Small intestine (tissue), 7 donors: ENCODE measurements around the gene ERF. TPM values are rescaled to one million over a fixed set of nuclear protein-coding genes. Genes with fewer than 3 reads are reported as not detected.

Experiments
- DNase-seq, 2 donors: peaks; one replicate each; pipeline versions ENCODE4 v3.0.0 to v3.0.0-alpha.2; 2013
- FAIRE-seq: peaks from 2 replicates; lab custom pipeline; 2012; peaks lifted over from hg19 to GRCh38; lab: Jason Lieb, UNC
- H3K27ac ChIP-seq, 3 donors: one replicate each; pipeline ENCODE4 v1.5.1; 2013; ENCODE audit warnings: low read length in 2 of 3, mild to moderate bottlenecking in 2 of 3, control low read depth in 1 of 3, inconsistent platforms in 1 of 3, low read depth in 1 of 3, moderate library complexity in 1 of 3
- H3K27me3 ChIP-seq, 3 donors: one replicate each; pipeline ENCODE4 v1.6.1; 2013; ENCODE audit warnings: low read length in 3 of 3, inconsistent platforms in 1 of 3; ENCODE audit not compliant: control insufficient read depth in 3 of 3, insufficient read depth in 3 of 3
- H3K36me3 ChIP-seq, 3 donors: one replicate each; pipeline ENCODE4 v1.6.1; 2013; ENCODE audit warnings: low read length in 3 of 3, inconsistent platforms in 1 of 3, low read depth in 1 of 3, mild to moderate bottlenecking in 1 of 3, moderate library complexity in 1 of 3; ENCODE audit not compliant: control insufficient read depth in 3 of 3, insufficient read depth in 2 of 3
- H3K4me1 ChIP-seq, 3 donors: one replicate each; pipeline ENCODE4 v1.6.1; 2013; ENCODE audit warnings: low read length in 2 of 3, inconsistent platforms in 1 of 3, low read depth in 1 of 3, mild to moderate bottlenecking in 1 of 3, moderate library complexity in 1 of 3; ENCODE audit not compliant: control insufficient read depth in 3 of 3, insufficient read depth in 2 of 3
- H3K4me3 ChIP-seq, 3 donors: one replicate each; pipeline ENCODE4 v1.5.1; 2013; ENCODE audit warnings: low read length in 3 of 3, control low read depth in 1 of 3, inconsistent platforms in 1 of 3, low read depth in 1 of 3, mild to moderate bottlenecking in 1 of 3, moderate library complexity in 1 of 3
- H3K9me3 ChIP-seq, 2 donors: one replicate each; pipeline ENCODE4 v1.6.1; 2013; ENCODE audit warnings: low read depth in 1 of 2, low read length in 1 of 2; ENCODE audit not compliant: control insufficient read depth in 2 of 2, insufficient read depth in 1 of 2
- WGBS, 3 donors: extraction: QIAGEN DNeasy Blood & Tissue Kit; methylation state at CpG; one replicate each; pipeline ENCODE4 v1.1.7; 2013; 5-methylcytosine and 5-hydroxymethylcytosine counted together
- polyA plus RNA-seq, 4 donors: library from polyadenylated mRNA; stranded (reverse) in 3 of 4; unstranded in 1 of 4; fragments of 200-250 nt in 3 of 4; fragments of 120-200 nt in 1 of 4; gene quantifications; one replicate each; pipeline versions ENCODE4 v1.2.1 to v1.2.3, GENCODE V29; 2013
- donor health status: healthy with polysubstance abuse.
- donor health status: control.
- donor health status: control.
- donor health status: Bipolar disorder and iron deficiency.
- donor health status: healthy.

The ERF gene
- polyA plus RNA-seq, 4 donors: 28.6 to 60.7 (median 41.7) TPM

- Histone ChIP-seq H3K27me3 (no peaks in the 10 kb centered on the region), H3K4me3 (no peak overlapping the region), H3K36me3 (peaks cover 3 to 65% (median 5%) of the 10 kb centered on the region in 3 donors), H3K4me1 (peaks cover 8 to 38% (median 16%) of the 10 kb centered on the region in 3 donors), H3K9me3 (no peaks in the 10 kb centered on the region), H3K27ac (no peak overlapping the region)
- FAIRE-seq (no peak), DNase-seq (no peak)
- 86 to 88% (median 86%) methylated on average over 36 to 41 of the region's 41 CpGs for WGBS, 3 donors
Observed at GRCh38 chr19:42248270-42249148, 6.4 kb downstream of the ERF start.

GRCh38 chr19:42247640-42248199, 7.2 kb downstream of the ERF start:
- Histone ChIP-seq H3K27ac (no peak overlapping the region), H3K4me1 (peaks cover 8 to 37% (median 16%) of the 10 kb centered on the region in 3 donors), H3K36me3 (peaks cover 3 to 61% (median 5%) of the 10 kb centered on the region in 3 donors), H3K4me3 (no peak overlapping the region), H3K9me3 (no peaks in the 10 kb centered on the region), H3K27me3 (no peaks in the 10 kb centered on the region)
- WGBS, 3 donors: 89 to 96% (median 92%) methylated on average over 5 to 6 of the region's 6 CpGs
- no peak for FAIRE-seq
- DNase-seq: no peak

- H3K27me3 ChIP-seq: no peaks in the 10 kb centered on the region
- FAIRE-seq (no peak), DNase-seq (no peak)
- H3K9me3 ChIP-seq: no peaks in the 10 kb centered on the region
- WGBS, 3 donors: 55 to 79% (median 70%) methylated on average over 7 of the region's 7 CpGs
- H3K4me3 ChIP-seq: no peak overlapping the region
- H3K27ac ChIP-seq: peak overlapping the region in 1 of 3 donors; percentile 33
- H3K36me3 ChIP-seq: peaks cover 3 to 56% (median 5%) of the 10 kb centered on the region in 3 donors
- H3K4me1 ChIP-seq: peaks cover 7 to 31% (median 11%) of the 10 kb centered on the region in 3 donors
Observed at GRCh38 chr19:42246922-42247639, 7.8 kb downstream of the ERF start.

- Histone ChIP-seq H3K4me3 (no peak overlapping the region), H3K4me1 (peaks cover 2 to 28% (median 7%) of the 10 kb centered on the region in 3 donors), H3K9me3 (no peaks in the 10 kb centered on the region), H3K27ac (peak overlapping the region in 1 of 3 donors; percentile 56), H3K36me3 (peaks cover 3 to 48% (median 5%) of the 10 kb centered on the region in 3 donors), H3K27me3 (no peaks in the 10 kb centered on the region)
- peak; percentile 67 to 68 for DNase-seq
- FAIRE-seq: no peak
- 21 to 35% (median 28%) methylated on average over 10 of the region's 10 CpGs for WGBS, 3 donors
Observed at GRCh38 chr19:42246143-42246921, 8.6 kb downstream of the ERF start.

- DNase-seq (no peak), FAIRE-seq (no peak)
- peak overlapping the region in 1 of 3 donors; percentile 86 for H3K4me3 ChIP-seq
- H3K9me3 ChIP-seq: no peaks in the 10 kb centered on the region
- no peaks in the 10 kb centered on the region for H3K27me3 ChIP-seq
- H3K4me1 ChIP-seq: peaks cover 0 to 26% (median 4%) of the 10 kb centered on the region in 3 donors
- 64 to 73% (median 71%) methylated on average over 10 of the region's 10 CpGs for WGBS, 3 donors
- peak overlapping the region in 2 of 3 donors; percentile 92 to 95 for H3K27ac ChIP-seq
- H3K36me3 ChIP-seq: peaks cover 3 to 40% (median 5%) of the 10 kb centered on the region in 3 donors
Observed at GRCh38 chr19:42245231-42245630, 9.7 kb downstream of the ERF start.

GRCh38 chr19:42244347-42245220, 10.3 kb downstream of the ERF start:
- peak; percentile 94 to 97 for DNase-seq
- H3K9me3 ChIP-seq: no peaks in the 10 kb centered on the region
- FAIRE-seq: no peak
- H3K36me3 ChIP-seq: peaks cover 2 to 40% (median 5%) of the 10 kb centered on the region in 3 donors
- H3K27ac ChIP-seq: peak overlapping the region; percentile 78 to 95 (median 92)
- no peaks in the 10 kb centered on the region for H3K27me3 ChIP-seq
- H3K4me1 ChIP-seq: peaks cover 0 to 25% (median 4%) of the 10 kb centered on the region in 3 donors
- 0 to 2% (median 1%) methylated on average over 45 of the region's 45 CpGs for WGBS, 3 donors
- peak overlapping the region; percentile 48 to 86 (median 61) for H3K4me3 ChIP-seq
